ENCODE data around the gene ASPN. TPM values are rescaled to one million over a fixed set of nuclear protein-coding genes. Genes with fewer than 3 reads are reported as not detected.

The ASPN gene
- total and polyA plus RNA-seq, 2 of the 13 experiments (the other 11 are each of a cell fraction or from before 2014, with no cell fraction given) = not detected

GRCh38 chr9:92439921-92440750 lies 42.2 kb downstream of the ASPN start:
- H3K79me2 ChIP-seq (ENCODE audit: insufficient read depth, low read length) = no peaks in the 10 kb centered on the region
- H3K27me3 ChIP-seq (ENCODE audit: control insufficient read depth in 1 of 2, insufficient read depth in 2 of 2, low read length in 2 of 2) = no peaks in the 10 kb centered on the region
- POLR2A ChIA-PET = interaction anchor here (1.2 kb wide), 1 partner anchor 301 kb away, joined by 3 read pairs; no protein-coding TSS in a partner anchor
- no peaks in the 10 kb centered on the region for H4K20me1 ChIP-seq (ENCODE audit: insufficient read depth, low read length)
- no peak overlapping the region for H3K4me2 ChIP-seq (ENCODE audit: low read depth, low read length)
- no peaks in the 10 kb centered on the region for H3K4me1 ChIP-seq (ENCODE audit: insufficient read depth, low read length)
- WGBS (ENCODE audit: low lambda C conversion rate) = 84% methylated on average over 5 of the region's 5 CpGs
- in situ Hi-C loops (cut with HindIII; ENCODE audit: extremely low pct_ligation_motif_present, low pct_unique_long_range_greater_than_20kb) (loop anchor here (10.0 to 25.0 kb wide), 2 partner anchors 195 to 303 kb away; no protein-coding TSS in a partner anchor), intact Hi-C loops (cut with micrococcal nuclease; ENCODE audit: unreplicated experiment) (loop anchor here (5.0 kb wide), 1 partner anchor 303 kb away; no protein-coding TSS in a partner anchor)
- no peaks in the 10 kb centered on the region for H3K36me3 ChIP-seq (replicated peaks in 1 of 2; ENCODE audit: control insufficient read depth in 1 of 2, insufficient read depth in 2 of 2, low read length in 2 of 2)
- no peak overlapping the region for H2AFZ ChIP-seq (ENCODE audit: low read length)
- no peaks in the 10 kb centered on the region for H3K9me3 ChIP-seq (ENCODE audit: low read length)
- no peak for ATAC-seq
- no peak for FAIRE-seq
- H3K27ac ChIP-seq (ENCODE audit: extremely low read length, insufficient read depth, low read length) = no peak overlapping the region
- no peak overlapping the region for H3K9ac ChIP-seq (ENCODE audit: insufficient read depth, low read depth, low read length)
- H3K4me3 ChIP-seq (replicated peaks in 1 of 3; ENCODE audit: insufficient read depth in 1 of 3, low read depth in 2 of 3, low read length in 3 of 3) = no peak overlapping the region
- no peak for DNase-seq (ENCODE audit: low spot score)
- CTCF ChIA-PET (ENCODE audit: low intra/inter-chr PET ratio, low total read pairs) = interaction anchor here (1.5 kb wide), 1 partner anchor 195 kb away, joined by 3 read pairs; no protein-coding TSS in a partner anchor
- no TSS peak for BruUV-seq (replicated peaks)
- TF ChIP-seq DNMT3B (CRISPR knock-in tag; conservative IDR thresholded peaks at IDR 0.05) (no peak), MAFK (conservative IDR thresholded peaks at IDR 0.05 in 1 of 2, IDR thresholded peaks at IDR 0.05 in 1 of 2; ENCODE audit: low read length in 2 of 2) (no peak), NFKBIZ (CRISPR knock-in tag; IDR thresholded peaks at IDR 0.05) (no peak), JUNB (CRISPR knock-in tag; IDR thresholded peaks at IDR 0.05; ENCODE audit: borderline replicate concordance) (no peak), ZHX2 (IDR thresholded peaks at IDR 0.05; ENCODE audit: low read depth) (no peak), ZHX2 (CRISPR knock-in tag; IDR thresholded peaks at IDR 0.05; ENCODE audit: borderline replicate concordance) (no peak), NFIC (IDR thresholded peaks at IDR 0.05; ENCODE audit: low read length) (no peak), ZSCAN25 (CRISPR knock-in tag; IDR thresholded peaks at IDR 0.05) (no peak), ARNT (IDR thresholded peaks at IDR 0.05) (no peak), ZHX1 (CRISPR knock-in tag; IDR thresholded peaks at IDR 0.05; ENCODE audit: low read depth) (no peak), ZBTB26 (CRISPR knock-in tag; IDR thresholded peaks at IDR 0.05; ENCODE audit: borderline replicate concordance) (no peak), TAF15 (IDR thresholded peaks at IDR 0.05; ENCODE audit: low read depth, low read length, poor library complexity, severe bottlenecking) (no peak), ZNF773 (CRISPR knock-in tag; IDR thresholded peaks at IDR 0.05; ENCODE audit: borderline replicate concordance) (no peak), ZNF724P (CRISPR knock-in tag; IDR thresholded peaks at IDR 0.05; ENCODE audit: borderline replicate concordance) (no peak)

Data from HepG2 (cell line).